DOHH2 (cell line): ENCODE measurements around the gene CBFB.

ENCODE experiments used
- CTCF ChIP-seq: fragments of 200-600 bp; sonication (generic); IDR thresholded peaks from one replicate; pipeline ENCODE4 v1.5.1; 2014; ENCODE audit warnings: antibody characterized with exemption, mild to moderate bottlenecking, low read depth, low read length; ENCODE audit not compliant: poor library complexity, severe bottlenecking
- EZH2phosphoT487 ChIP-seq: fragments of 200-600 bp; sonication (generic); IDR thresholded peaks from 2 replicates; pipeline ENCODE4 v1.6.1; 2017; ENCODE audit warnings: borderline replicate concordance, mild to moderate bottlenecking, antibody characterized with exemption, low read length, moderate library complexity, mixed read lengths

DNA sequence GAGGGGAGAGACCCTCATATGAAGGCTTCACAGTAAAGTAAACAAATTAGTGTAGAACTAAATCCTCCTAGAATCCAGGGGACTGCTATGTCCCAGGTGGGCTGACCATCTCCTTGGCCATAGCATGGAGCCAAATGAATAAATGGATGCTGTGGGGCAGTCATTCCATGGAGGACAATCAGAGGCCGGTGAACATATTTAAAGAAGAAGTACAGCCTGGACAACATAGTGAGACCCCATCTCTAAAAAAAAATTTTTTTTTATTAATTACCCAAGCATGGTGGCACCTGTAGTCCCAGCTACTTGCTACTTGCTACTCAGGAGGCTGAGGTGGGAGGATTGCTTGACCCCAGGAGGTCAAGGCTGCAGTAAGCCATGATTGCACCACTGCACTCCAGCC lies 5.3 kb upstream of the CBFB start:
- TF ChIP-seq CTCF (no peak), EZH2phosphoT487 (no peak)
